KBM-7 (cell line): ENCODE data around the gene YKT6.

Experiments used
- DNase-seq: peaks from one replicate; pipeline ENCODE4 v3.0.0-alpha.2; 2015
- in situ Hi-C: fragments of 300-500 bp; cut with MboI; formaldehyde crosslinking; loops from 2 replicates; pipeline ENCODE4 v1.14.3; 2020; ENCODE audit warnings: low sequenced_read_pairs, low pct_unique_long_range_greater_than_20kb, mixed read lengths

Gene YKT6

DNA sequence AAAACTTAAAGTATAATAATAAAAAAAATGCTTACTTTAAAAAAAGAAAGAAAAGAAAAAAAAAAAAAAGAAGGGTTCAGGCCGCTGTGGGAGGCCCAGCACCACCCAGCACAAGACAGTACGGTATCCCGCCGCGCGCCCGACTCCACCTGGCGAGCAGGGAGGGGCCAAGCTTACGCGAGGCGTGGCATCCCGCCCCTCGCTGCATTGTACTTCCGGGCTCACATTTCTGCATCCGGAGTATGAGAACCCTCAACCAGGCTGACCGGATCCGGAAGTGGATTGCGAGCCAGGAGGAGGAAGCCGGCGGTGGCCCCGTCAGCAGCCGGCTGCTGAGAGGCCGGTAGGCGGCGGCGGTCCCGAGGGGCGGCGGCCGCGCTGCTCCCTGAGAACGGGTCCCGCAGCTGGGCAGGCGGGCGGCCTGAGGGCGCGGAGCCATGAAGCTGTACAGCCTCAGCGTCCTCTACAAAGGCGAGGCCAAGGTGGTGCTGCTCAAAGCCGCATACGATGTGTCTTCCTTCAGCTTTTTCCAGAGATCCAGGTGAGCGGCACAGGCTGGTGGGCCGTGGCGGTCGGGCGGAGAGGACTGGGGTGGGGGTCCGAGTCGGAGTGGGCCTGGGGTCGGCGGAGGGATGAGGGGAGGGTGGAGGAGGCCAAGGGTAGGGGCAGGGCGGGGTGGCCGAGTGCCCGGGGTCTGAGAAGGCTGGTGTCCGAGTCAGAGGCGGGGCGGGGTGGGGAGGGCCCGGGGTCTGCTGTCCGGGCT lies at the start of gene YKT6:
Gene YKT6, plus strand, starts transcription at position 280 of the 763 bp plus-strand sequence. Its CDS starts 158 bp downstream, at position 438.
- in situ Hi-C loops, result no loop called here
- DNase-seq, result peak; percentile 97

DNA sequence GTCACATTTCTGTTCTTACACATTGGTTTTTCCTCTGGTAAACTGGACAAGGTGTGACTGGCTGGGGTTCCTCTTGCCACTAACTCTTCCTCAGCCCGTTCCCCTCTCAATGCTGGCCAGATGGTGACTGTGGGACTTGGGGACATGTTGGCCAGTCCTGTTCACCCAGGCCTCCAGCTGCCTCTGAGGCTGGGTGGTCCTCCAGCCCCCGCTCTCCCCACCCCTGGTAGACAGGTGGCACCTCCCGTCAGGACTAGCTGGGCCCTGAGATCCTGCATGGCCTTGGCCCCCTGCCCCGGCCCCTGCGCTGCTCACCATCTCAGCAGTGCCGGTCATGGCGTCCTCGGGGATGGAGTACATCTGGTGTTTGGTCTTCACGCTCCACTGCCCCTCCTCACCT lies 48.8 kb upstream of the YKT6 start:
- DNase-seq, result no peak
- in situ Hi-C loops, result no loop called here

DNA sequence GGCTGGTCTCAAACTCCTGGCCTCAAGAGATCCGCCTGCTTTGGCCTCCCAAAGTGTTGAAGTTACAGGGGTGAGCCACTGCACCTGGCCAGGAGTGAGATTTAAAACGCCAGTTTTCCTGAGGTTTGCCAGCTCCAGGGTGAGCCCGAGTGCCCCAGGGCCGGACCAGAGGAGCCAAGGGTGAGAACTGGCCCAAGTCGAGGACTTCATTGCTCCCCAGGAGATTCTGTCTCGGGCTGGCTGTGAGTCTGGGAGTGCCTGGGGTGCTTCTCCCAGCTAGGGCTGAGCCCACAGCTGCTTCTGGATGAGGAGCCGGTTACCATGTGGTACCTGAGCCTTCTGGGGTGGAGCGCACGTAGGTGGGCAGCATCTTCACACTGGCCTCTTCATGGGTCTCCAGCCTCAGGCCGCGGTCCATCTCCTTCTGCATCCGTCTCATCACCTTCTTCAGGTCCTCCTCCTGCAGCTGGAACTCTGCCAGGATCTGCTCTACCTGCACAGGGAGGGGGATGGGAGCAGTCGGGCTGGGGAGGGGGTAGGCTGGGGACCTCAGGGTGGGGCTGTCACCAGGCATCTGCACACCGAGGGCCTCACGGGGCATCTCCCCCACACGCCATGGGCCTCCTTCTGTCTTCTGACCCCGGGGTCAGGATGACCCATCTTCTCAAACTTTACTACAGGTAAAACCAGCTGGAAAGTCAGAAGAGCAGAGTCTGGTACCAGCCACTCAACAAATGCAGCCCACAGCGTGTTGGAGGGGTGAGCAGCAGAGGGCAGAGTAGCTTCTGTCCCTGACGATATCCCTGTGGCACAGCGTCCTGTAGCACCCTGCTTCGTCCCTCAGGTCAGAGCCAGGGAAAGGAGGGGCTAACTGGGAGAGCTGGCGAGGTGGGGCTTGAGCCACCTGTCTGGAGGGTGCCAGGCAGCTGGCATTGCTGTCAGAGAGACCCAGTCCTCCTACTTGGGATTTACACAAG lies 47.5 kb upstream of the YKT6 start:
- in situ Hi-C loops, result no loop called here
- no peak for DNase-seq

DNA sequence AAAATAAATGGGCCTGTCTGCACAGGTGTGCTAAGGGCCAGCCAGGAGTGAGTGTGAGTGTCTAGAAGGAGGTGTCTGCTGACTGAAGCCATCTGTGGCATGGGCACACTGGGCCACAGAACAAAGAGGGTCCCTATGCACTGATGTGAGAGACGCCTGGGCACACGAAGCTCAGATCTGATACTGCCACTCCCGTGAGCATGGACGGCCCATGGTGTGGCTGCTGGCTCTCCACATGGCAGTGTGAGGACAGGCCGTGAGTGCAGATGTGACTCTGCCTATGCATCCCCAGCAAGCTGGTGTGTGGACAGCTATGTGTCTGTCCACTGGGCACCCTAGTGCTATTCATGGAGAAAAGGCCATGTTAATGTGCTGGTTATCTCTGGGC lies 46.8 kb upstream of the YKT6 start:
- in situ Hi-C loops, result no loop called here
- DNase-seq, result no peak

DNA sequence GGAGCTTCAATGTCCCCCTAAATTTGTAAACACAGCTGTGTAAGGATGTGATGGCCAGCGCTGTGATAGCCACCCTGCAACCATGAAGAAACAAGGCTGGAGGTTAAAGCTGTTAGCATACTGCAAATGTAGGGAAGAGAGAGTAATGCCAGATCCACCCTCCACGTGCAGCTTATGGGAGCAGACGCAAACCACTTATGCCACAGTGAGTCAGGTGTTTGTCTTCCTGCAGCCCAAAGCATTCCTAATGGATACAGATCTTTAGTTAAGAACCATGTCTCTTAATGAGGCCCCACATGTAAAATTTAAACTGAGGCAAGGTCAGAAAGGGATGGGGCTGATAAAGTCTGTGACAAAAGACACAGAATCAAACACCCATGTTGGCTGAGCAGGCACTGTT lies 46.1 kb upstream of the YKT6 start:
- in situ Hi-C loops, result no loop called here
- DNase-seq, result no peak

DNA sequence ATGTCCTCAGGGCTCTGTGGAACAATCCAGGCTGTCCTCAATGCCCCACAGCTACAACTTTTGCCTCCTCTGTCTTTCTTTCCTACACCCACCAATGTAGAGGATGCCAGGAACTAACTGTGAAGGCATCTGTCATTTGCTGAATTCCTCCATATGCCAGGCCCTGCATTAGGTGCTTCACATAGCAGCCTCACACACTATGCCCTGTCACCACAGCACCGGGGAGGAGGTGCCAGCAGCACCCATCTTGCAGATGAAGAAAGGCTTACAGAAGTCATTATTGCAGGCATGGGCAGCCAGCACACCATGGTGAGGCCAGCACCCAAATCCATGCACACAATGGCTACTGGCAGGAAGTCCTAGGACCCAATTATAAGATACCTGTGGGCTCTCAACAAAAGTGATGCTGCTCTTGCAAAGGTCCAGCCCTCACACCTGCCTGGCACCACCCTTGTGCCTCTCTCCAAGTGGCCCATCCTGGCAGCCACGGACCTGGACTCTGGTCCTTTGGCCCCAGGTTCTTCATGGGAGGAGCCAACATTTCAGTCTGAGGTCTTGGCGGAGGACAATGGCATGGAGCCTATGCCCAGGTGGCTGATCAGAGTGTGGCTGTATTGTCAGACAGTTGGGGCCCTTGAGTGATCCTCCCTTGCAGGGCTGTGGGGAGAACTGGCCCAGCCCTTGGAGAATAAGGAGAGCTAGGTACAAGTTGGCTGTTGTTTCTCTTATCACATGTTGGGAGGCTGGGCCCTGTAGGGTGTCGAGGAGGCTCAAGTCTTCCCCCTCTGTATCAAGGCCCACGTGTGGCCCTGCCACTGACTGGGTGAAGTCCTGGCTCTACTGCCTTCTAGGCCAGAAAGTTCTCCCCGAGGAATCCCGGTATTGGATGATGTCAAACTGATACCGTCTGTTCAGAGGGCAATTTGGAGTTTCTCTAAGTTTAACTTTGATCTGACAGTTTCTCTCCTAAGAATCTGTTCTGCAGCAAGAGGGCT lies 45.3 kb upstream of the YKT6 start:
- in situ Hi-C loops, result no loop called here
- no peak for DNase-seq

DNA sequence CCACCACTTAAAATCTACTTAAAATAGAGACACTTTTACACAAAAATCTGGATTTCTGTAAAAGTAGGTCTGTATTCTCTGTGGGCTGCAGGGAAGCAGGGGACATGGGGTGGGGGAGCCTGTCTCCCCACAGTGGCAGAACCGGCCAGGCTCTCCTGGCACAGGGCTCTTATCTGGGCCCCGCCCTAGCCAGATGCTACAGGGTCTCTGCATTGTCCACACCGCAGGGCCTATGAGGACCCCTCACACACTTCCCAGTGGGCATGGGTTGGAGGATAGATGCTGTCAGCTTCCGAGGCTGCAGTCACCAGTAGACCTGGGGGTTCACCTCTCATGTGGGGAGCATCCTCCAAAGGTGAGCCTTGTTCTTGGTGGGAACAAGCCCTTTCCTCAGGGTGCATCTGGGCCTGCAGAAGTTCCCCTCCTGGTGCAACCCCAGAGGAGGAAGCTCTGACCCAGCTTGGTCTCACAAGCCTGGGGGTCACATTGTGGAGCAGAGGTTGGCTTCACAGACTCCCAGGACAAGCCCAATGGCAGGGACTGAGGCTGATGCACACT lies 44.2 kb upstream of the YKT6 start:
- in situ Hi-C loops, result no loop called here
- DNase-seq, result no peak

DNA sequence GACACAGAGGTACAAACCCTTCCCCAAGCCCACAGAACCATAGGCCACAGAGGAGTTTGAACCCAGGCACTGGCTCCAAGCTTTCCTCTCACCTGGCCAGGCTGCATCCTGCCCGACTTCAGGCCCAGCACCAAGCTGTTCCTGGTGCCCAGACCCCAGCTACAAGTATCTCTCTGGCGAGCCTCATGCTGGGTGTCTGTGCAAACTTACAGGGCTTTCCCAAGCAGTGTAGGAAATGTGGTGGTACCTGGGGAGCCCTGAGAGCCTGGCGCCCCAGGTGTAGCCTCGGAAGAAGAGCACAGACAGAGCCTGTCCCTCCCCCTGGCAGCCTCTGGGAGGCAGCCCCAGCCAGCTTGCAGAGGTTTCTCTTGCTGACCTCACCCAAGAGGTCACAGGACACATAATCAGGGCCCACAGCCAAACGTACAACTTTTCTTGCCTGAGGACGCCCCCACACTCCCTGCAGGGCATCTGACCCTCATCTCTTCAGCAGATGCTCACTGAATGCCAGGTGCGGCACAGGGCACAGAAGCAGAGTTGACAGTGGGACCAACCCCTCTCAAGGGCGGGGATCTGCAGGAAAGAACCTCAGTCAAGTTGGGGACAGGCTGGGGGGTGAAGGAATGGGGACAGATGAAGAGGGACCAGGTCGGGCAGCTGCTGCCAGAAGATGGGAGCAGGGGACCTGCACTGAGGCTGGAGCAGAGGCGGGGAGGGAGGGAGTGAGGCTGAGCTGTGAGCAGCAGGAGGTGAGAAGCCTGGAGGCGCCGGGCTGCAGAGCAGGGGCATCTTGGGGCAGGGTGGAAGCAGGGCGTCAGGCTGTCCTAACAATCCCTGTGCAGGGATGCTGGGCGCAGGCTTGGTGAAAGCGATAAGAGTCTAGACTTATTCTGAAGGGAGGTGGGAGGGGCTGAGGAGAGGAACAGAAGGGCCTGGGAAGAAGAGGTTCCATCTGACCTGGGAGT lies 43.4 kb upstream of the YKT6 start:
- no peak for DNase-seq
- in situ Hi-C loops, result no loop called here

DNA sequence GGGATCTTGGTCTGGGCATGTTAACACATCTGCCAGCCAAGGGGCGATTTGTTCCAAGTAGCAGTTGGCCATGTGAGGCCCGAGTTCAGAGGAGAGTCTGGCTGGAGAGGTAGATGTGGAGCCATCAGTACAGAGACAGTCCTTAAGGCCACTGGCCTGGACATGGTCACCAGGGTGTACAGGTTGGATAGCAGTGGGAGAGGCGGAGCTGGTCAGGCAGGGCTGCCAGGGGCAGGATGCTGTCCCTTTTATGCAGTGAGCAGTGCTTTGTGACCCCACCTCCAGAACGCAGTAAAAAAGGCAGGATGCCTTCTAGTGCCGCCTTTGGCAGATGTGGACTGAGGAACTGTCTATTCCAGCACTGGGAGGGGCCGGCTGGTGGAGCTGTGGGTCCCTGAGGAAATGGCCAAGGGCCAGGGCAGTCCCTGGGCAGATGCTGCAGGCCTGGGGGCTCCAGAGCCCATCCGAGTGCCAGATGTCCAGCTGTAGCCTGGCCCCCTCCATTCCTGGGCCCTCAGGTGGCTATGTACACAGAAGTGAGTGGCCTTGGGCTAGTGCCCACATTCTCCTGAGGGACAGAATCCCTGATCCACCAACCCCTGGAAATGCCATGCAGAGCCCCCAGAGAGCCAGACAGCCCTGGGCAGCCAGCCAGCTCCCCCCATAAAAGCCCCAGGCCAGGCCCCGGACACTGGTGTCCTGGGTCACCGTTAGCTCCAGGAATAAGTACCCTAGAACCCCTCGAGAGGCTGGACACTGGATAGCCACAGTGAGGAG lies 42.5 kb upstream of the YKT6 start:
- no peak for DNase-seq
- in situ Hi-C loops, result no loop called here

DNA sequence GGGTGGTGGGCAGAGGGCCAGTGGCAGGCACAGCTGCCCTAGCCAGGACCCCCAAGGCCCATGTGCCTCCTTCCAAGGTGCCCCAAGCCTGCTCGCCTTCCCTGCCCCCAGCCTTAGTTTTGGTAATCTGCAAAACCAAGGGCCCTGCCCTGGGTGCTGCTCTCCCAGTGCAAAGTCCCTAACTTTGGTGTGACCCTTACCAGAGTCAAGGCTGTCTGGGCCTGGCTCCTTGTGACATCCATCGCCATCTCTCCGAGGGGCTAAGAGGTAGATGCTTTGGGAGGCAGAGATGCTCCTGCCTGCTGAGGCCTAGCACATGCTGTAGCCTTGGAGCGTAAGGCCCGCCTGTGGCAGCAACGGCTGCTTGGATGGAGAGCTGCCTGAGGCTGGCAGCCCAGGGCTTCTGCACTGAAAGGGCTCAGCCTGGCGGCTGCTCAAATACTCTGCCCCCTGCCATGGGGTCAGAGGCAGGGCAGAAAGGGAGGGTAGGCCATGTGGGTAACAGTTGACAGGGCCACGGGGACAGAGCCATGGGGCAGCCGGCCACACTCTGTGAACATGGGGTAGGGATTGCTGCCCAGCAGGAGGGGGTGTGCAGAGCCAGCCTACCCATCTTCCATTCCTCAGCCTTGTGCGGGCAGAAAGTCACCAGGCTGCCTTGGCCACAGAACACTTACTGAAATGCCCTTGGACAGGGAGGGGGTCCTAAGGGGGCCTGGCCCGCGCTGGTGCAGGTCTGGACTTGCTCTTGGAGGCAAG lies 41.7 kb upstream of the YKT6 start:
- no peak for DNase-seq
- in situ Hi-C loops, result no loop called here

DNA sequence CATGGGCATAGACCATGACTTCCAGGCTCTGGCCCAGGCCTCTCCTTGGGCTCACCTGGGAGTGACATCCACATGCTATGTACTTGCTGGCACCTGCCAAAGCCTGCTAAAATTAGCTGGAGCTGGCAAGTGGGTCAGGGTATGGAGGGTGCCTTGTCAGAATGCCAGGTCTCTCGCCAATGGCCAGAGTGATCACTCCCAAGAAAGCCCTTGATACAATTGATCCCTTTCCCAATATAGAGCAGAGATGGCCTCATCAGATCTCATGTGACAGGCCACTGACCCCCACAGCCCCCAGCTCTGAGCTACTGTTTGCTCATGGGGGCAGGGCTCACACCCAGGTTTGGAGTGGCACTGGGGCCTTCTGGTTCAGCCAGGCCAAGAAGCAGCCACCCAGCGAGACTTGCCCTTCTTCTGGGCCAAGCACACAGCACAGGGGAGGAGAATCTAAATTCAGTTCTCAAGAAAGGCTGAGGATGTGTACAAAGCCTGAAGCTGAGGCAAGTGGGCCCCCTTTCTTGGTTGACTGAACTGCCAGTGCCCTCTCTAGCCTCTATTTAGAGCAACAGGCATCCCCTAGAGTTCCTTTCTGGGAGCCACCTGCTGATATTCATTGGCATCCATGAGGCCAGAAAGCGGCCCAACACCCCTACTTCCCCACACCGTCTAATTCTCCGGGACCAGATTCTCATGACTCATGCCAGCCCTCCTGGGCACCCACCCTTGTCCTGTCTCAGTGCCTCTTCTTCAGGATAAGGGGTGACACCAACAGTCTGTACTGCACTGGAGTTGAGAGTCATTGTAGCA lies 40.8 kb upstream of the YKT6 start:
- in situ Hi-C loops, result no loop called here
- DNase-seq, result no peak

DNA sequence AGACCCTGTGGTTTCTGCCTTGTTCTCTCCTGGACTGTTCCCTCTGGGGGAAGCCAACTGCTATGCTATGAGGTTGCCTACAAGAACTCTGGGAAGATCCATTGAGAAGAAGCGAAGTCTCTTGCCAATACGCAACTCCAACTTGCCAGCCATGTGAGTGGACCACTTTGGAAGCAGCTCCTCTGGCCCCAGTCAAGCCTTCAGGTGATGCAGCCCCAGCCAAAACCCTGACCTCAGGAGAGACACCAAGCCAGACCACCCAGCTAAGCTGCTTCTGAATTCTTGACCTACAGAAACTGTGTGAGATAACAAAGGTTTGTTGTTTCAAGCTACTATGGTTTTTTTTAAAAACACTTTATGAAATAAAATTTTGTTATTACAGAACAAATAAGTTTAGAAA lies 39.4 kb upstream of the YKT6 start:
- in situ Hi-C loops, result no loop called here

DNA sequence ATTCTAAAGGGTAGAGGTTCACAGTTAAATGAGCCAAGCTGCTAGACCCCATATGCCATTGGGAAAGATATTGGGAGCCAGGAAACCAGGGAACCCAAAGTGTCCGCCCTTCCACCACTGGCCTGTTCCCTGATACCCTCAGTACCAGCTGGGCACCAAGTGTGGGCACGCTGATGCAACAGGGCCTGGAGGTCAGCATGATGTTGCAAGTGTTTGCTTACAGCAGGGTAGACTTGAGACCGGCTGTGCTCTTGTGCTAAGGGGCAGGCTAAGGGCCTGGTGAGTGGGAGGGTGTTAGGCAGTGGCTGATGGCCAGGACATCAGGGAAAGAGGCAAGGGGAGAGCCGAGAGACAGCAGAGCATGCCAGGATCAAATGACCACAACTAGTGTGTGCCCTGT lies 38.6 kb upstream of the YKT6 start:
- in situ Hi-C loops, result no loop called here
- DNase-seq, result no peak

More for the DNA sequence above, 39.4 kb upstream of the YKT6 start:
- no peak for DNase-seq

DNA sequence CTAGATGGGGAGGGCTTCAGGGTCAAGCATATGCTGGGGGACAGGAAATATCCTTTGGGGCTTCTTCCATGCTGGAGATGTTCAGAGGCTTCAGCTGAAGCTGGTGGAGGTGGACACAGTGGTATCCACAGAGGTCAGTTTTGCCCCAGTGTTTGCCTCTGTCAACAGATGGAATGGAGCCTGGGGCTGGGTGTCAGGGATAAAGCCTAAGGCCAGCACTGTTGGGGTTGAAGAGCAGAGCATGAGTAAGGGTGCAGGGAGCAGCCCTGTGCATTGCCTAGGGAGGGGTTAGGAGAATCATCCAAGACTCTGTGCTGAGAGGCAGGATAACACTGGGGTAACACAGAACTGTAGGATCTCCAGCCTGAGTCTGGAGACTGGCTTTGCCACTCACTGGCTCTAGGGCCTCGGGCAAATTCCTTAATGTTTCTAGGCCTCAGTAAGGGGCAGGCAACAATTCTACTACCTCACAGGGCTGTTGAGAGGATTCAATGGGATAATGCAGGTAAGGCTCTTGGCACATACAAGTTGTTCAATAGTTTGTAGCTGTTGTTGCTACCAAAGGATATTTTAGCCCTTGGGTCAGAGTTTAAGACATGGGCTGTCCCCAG lies 37.9 kb upstream of the YKT6 start:
- DNase-seq, result no peak
- in situ Hi-C loops, result no loop called here

DNA sequence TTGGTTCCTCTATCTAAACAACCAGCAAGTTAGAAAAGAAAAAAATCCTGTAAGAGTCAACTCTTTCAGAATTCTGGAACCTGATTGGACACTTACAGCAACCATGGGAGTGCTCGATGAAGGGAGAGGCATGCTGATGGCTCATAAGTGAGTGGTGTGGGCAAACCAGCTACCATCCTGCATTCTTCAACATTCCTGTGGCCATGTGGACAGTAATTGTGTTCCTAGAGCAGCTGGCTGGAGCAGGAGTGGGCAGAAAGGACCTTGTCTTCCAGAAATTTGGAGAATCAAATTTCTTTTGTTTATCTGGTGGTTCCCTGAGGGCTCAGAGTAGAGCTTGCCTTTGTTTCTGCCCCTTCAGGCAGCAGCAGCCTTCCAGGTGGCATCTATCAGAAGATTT lies 37.2 kb upstream of the YKT6 start:
- no peak for DNase-seq
- in situ Hi-C loops, result no loop called here
